GM18868 (cell line): ENCODE measurements around the gene CACNA1F.

Experiments used
- ATAC-seq: cut with Tn5 transposase; IDR thresholded peaks from one replicate; pipeline ENCODE4 v1.9.1; 2021; ENCODE audit warnings: mild to moderate bottlenecking, moderate library complexity; ENCODE audit not compliant: unreplicated experiment

CACNA1F gene

GRCh38 chrX:49257846-49258748, 25.0 kb upstream of the CACNA1F start:
- no peak for ATAC-seq

DNA sequence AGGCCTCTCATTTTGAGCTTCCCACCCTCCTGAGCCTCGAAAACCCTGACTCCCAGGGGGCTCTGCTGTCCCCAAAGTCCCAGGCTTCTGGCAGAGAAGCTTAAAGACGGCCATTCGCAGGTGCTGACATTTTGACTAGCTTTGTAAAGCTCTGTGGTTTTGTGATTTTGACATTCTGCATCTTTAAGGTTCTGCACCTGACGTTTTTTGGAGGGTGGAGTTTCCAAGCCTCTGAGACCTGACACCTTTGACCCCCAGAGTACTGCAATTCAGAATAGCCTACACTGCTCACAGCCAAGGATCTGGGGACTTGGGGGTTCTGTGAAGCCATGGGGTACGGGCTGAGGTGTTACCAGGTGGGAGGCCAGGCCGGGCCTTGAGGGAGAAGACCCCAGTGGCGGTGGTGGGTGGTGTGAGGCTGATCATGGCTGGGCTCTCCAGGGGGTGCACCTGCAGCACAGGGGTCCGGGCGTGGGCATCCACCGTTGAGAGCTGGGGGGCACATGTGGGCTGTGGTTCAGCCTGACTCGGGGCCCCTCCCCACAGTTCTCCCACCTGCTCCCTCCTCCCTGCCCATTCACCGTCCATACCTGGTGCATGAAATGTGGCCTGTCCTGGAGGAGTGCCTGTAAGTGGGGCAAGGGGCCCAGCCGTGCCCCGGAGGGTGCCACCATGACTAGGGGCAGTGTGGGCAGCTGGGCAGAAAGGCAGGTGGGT, 24.1 kb upstream of the CACNA1F start:
- ATAC-seq, result no peak

- ATAC-seq, result no peak
Measured at GRCh38 chrX:49256268-49256995, 23.3 kb upstream of the CACNA1F start.

GRCh38 chrX:49254639-49255038, 21.5 kb upstream of the CACNA1F start:
- no peak for ATAC-seq

DNA sequence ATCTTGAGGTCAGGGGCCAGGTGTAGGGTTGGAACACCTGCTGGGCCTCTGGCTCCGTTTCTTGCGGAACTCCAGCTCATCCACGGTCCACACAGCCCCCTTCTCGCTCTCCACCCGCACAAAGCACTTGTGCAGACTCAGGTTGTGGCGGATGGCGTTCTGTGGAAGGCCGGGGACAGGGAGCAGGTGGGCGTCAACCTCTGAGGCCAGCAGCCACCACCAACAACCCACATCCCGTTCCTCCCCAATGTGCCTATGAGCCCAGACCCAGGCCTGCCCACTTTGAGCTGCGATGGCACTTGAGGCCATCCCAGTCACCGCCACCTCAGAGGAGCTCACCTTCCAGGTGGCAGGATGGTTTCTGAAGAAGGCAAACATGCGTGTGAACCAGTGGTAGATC, 18.2 kb upstream of the CACNA1F start:
- no peak for ATAC-seq

- ATAC-seq, result no peak
Measured at GRCh38 chrX:49250578-49250977, 17.4 kb upstream of the CACNA1F start.

GRCh38 chrX:49250066-49250465, 16.9 kb upstream of the CACNA1F start:
- no peak for ATAC-seq

DNA sequence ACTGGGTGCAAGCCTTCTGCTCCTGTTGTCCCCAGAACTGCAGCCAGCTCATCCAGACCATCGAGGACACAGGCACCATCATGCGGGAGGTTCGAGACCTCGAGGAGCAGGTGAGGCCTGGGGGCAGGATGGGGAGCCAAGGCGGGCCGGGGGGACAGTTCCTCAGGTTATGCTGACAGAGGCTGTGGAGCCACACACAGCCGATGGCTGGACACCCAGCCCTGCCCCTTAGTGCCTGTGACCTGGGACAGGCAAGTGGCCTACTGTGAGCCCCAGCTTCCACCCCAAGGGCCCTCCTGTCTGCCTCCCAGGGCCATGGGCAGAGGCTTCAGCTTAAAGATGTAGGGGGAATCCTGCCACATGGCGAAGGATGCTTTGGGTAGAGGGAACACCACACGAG, 16.5 kb upstream of the CACNA1F start:
- no peak for ATAC-seq

- ATAC-seq, result no peak
Measured at GRCh38 chrX:49249071-49249470, 15.9 kb upstream of the CACNA1F start.

DNA sequence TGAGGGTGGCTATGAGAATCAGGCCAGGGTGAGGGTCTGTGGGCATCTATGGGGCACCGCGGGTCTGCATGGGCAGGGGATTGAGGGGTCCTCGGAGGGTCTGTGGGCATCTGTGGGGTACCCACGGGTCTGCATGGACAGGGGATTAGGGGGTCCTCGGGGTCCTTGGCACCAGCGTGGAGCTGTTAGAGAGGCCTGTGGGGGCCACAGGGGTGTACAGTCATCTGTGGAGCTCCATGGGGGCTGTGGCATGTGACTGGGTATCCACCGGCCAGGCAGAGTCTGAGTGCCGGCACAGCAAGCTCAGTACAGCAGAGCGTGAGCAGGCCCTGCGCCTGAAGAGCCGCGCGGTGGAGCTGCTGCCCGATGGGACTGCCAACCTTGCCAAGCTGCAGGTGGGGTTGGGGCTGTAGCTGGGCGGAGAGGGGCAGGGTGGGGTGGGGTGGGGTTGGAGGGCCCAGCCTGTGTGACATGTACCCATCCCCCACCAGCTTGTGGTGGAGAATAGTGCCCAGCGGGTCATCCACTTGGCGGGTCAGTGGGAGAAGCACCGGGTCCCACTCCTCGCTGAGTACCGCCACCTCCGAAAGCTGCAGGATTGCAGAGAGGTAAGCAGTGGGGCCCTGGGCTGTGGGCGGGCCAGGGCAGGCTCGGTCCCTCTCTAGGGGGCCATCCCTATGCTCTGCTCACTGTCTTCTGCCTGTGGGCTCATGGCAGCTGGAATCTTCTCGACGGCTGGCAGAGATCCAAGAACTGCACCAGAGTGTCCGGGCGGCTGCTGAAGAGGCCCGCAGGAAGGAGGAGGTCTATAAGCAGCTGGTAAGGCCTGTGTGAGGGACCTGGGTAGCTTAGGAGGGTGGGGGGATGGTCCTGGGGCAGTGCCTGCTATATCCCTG, 15.0 kb upstream of the CACNA1F start:
- no peak for ATAC-seq

- no peak for ATAC-seq
Measured at GRCh38 chrX:49247346-49247745, 14.2 kb upstream of the CACNA1F start.

DNA sequence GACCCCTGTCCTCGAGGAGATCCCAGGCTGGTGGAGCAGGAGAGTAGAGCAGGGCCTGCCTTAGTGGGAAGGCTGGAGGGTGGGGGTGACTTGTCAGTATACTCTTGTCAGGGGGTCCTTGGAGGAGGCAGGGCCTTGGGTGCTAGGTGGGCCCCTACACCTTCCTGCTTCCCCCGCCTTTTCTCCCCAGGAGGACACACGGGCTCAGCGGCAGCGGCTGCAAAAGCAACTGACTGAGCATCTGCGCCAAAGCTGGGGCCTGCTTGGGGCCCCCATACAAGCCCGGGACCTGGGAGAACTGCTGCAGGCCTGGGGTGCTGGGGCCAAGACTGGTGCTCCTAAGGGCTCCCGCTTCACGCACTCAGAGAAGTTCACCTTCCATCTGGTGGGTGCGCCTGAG, 13.4 kb upstream of the CACNA1F start:
- no peak for ATAC-seq

DNA sequence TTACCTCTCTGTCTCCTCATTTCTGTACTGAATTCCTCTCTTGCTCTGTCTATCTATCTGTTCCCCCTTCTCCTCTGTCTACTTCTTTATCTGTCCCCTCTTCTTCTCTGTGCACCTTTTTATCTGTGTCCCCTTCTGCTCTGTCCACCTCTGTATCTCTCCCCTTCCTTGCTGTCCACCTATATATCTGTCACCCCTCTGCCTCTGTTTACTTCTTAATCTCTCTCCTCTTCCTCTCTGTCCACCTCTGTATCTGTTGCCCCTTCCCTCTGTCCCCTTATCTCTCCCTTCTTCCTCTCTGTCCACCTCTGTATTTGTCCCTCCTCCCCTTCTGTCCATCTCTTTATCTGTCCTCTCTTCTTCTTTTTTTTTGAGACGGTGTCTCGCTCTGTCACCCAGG, 11.1 kb upstream of the CACNA1F start:
- ATAC-seq, result no peak

DNA sequence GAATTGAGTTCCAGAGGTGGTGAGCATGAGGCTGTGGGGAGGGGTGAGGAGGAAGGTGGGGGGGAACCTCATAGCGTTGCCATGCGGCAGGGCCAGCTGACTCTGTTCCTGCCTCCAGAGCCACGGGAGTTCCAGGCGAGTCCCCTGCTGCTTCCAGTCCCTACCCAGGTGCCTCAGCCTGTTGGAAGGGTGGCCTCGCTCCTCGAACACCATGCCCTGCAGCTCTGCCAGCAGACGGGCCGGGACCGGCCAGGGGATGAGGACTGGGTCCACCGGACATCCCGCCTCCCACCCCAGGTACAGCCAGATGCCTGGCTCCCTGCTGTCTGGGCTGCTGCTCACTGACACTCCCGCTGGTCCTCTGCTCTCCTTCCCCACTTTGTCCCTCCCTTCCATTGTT, 10.0 kb upstream of the CACNA1F start:
- no peak for ATAC-seq

- ATAC-seq, result no peak
Measured at GRCh38 chrX:49242545-49243066, 9.5 kb upstream of the CACNA1F start.

- ATAC-seq, result no peak
Measured at GRCh38 chrX:49238735-49239134, 5.6 kb upstream of the CACNA1F start.

DNA sequence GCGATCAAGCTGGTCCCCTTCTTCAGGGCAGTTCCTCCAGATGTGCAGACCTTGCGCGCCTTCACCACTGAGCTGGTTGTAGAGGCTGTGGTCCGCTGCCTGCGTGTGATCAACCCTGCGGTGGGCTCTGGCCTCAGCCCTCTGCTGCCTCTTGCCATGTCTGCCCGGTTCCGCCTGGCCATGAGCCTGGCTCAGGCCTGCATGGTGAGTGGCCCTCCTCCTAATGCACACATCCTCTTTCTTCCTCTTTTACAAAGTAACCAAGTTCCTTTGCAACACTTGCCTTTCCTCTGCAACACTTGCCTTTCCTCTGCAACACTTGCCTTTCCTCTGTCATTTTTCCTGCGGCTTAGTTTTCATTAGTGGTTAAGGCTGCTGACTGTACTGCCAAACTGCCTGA, 3.9 kb upstream of the CACNA1F start:
- no peak for ATAC-seq

GRCh38 chrX:49233887-49234555, 881 bp upstream of the CACNA1F start:
- no peak for ATAC-seq

GRCh38 chrX:49232525-49232924, 615 bp downstream of the CACNA1F start:
- ATAC-seq, result no peak
